GM12873 (cell line): ENCODE results near the gene SLC38A2.

Source experiments
- CTCF ChIP-seq: IDR thresholded peaks from 2 replicates; pipeline ENCODE4 v1.5.1; 2012; ENCODE audit warnings: low read depth, mild to moderate bottlenecking, moderate library complexity, low read length, control low read depth; ENCODE audit not compliant: insufficient read depth; ENCODE audit errors: missing control alignments

Gene SLC38A2

DNA sequence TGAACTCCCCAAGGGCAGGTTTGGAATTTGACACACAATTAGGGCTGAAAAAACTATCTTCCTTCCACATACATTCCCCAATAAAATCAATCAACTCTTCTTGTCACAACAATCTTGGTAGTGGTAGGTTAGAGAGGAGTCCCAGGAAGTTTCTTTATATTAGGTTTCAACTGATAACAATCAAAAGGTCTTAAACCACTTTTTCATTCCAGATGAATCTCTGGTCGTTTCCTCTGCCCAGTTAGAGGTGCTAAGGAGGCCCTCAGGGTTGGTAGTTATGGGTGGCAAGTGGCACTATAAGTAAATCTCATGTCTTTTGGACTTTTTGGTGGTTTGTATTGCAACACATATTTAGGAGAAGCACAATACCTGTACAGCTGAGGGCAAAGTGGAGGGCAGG, 1.7 kb upstream of the SLC38A2 start:
- TF ChIP-seq CTCF, result no peak

GRCh38 chr12:46373301-46374296, 1.0 kb upstream of the SLC38A2 start:
- no peak for TF ChIP-seq CTCF

GRCh38 chr12:46371718-46372543, 642 bp downstream of the SLC38A2 start:
- TF ChIP-seq CTCF, result no peak

DNA sequence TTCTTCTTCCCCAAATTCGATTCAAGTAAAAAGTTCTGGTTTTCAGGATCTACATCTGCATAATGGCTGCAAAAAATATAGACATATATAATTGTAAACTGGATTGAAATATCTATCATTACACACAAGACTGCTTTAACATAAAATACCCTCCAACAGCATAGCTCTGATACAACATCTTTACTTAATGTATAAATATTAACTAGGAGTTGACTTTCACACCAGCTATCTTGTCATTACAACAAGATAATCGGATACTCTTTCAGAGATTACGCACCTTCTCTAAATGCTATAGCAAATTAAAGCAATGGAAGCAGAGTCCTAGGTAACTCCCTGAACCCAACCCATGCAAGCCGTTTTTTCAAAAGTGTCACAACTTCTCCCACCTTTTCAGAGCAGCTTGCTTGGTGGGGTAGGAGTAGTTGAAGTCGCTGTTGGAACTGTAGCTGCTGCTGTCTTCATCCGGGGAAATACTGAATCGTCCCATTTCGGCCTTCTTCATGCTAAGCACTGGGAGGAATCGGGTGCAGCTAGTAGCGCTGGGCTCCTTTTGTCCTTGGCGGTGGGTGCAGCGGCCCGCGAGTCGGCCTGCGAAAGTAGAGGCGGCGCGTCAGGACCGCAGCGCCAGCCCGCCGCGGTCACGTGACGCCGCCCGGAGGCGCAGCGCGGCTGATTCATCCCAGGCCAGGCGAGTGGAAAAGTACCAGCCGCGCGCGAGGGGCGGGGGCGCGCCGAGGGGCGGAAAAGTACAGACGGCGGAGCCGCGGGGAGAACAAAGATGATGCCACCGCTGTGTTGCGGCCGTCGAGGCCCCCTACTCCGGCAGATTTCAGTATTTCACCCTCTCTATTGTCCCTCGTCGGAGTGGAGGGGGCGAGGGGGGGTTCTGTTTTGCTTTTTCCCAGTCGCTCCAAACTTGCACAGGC, 1.5 kb downstream of the SLC38A2 start:
- no peak for TF ChIP-seq CTCF

GRCh38 chr12:46370380-46370734, 2.2 kb downstream of the SLC38A2 start:
- TF ChIP-seq CTCF, result no peak

DNA sequence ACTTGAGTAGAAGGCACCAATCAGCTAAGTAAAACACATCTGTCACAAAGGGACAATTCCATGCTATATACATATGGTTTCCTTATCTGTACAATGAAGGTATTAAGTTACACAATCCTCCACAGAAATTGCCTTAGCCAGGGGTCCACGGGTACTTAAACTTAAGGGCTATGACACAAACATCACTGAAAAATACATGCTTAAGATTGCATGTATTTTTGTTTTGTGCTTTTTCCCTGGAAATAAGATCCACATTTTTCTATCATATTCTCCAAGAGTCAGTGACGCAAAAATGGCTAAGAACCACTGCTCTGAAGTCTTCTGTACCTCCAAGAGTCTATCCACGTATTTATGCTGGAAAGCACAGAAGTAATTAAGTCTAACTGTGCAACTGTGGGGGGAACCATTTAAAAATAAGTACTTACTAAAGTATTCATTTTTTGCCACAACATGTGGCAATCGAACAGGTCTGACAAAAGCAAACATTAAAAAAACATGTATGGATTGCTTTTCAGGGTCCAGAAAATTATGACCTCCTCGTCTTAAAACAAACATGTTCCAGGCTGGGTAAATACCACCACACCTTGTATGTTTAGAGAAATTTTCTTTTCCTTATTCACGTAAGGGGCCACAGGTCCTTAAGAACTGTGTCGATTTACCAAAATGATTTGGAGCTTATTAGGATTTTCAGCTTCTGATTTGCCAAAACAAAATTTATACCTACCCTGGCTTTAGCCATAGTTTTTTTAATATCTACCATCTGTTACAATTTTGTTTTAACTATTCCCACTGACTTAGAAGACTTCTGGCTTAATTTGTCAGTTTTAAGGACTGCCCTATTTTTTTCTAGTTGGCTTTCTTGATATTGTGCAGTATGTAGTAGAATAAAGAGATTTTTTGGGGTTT, 2.8 kb downstream of the SLC38A2 start:
- TF ChIP-seq CTCF, result no peak
